Measurements from ENCODE around the gene RER1.

The RER1 gene

GRCh38 chr1:2353551-2354438, 37.8 kb upstream of the RER1 start:
- no peak for DNase-seq (ENCODE audit: low read depth)

DNA sequence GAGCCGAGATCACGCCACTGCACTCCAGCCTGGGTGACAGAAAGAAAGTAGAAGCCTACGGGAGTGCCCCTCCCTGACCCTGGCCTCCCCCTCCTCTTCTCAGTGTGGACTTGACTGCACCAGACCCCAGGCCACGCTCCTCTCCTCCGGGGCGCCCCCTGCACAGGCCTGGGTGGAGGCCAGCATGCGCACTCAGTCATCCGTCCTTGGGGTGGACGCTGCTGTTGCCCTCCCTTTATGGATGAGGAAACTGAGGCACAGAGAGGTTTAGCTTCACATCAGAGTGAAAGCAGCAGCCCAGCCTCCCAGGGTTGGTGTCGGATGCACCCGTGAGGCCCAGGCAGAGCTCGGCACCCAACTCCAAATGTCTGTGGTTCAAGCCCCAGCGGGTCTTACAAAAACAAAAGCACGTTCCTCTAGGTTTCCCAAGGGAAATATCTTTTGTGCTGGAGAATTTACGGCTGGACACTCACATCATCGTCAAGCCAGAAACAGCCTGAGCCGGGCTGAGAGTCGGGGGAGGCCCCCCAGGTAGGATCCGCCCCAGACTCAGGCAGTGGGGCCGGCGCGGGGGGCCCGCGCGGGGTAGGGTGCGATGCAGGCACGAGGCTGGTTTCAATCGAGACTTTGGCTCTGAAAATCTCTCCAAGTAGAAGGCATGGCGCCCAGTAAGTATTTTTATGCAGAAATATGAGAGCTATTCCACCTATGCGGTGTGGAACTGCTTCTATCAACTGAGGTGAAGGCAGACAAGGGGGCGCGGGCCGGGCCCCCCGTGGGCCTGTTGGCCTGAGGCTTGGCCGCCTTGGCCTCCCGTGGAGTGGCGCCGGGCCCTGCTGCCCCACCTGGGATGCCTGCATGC, 36.9 kb upstream of the RER1 start:
- DNase-seq (ENCODE audit: low read depth): no peak

DNA sequence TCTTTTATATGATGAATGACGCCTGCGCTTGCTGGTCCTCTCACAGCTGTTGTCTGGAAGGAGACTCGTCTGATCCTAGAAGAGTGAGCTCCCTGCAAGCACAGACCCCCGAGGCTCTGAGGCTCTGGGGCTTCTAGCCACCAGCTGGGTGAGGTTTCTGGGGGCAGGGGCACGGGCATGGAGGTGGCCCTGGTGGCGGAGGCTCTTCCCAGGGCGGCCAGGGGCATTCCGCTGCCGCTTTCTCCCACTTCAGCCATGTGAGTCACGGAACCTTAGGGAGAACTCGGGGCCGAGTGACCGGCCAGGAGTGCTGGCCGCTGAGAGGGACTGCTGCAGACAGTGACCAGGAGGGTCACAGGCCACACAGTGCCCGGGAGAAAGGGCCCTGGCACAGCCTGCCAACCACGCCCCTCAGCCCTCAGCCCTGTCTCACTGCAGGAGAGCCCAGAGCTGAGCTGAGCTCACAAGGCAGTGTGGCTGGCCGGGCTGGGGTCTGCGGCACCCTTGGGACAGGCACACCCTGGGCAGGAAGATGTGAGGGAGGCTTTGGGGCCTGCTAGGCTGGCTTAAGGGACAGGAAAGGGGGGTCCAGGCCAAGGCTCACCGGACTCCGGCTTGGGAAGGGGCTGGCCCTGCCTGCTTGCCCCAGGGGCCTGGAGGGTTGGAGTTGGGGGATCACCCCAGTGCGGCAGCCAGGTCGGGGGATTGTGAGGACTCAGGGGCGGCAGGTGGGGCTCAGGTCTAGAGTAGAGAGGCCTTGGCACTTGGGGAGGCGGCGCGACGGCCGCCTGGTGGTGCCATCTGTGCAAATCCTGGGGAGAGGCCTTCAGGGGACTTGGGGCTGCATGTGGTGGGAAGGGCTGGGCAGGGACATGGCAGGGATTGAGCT, 36.0 kb upstream of the RER1 start:
- DNase-seq (ENCODE audit: low read depth): no peak

- no peak for DNase-seq (ENCODE audit: low read depth)
Measured at GRCh38 chr1:2356401-2356800, 35.2 kb upstream of the RER1 start.

- DNase-seq (ENCODE audit: low read depth): no peak
Measured at GRCh38 chr1:2356911-2357845, 34.5 kb upstream of the RER1 start.

DNA sequence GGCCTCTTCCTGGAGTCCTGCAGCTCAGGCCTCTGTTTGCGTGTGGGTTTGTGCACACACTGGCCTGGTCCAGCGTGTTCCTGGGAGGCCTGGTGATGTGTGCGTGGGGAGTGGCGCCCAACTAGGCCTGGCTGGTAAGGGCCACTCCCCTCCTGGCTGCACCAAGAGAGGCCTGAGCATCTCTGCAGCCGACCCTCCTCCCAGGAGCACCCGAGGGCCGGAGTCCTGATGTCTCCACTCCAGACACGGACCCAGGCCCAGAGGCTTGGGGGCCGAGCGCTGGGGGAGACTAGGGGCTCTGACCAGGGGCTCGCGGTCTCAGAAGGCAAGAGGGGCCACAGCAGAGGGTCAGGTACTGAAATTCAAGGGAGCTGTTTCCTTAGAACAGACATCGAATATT, 33.6 kb upstream of the RER1 start:
- no peak for DNase-seq (ENCODE audit: low read depth)

DNA sequence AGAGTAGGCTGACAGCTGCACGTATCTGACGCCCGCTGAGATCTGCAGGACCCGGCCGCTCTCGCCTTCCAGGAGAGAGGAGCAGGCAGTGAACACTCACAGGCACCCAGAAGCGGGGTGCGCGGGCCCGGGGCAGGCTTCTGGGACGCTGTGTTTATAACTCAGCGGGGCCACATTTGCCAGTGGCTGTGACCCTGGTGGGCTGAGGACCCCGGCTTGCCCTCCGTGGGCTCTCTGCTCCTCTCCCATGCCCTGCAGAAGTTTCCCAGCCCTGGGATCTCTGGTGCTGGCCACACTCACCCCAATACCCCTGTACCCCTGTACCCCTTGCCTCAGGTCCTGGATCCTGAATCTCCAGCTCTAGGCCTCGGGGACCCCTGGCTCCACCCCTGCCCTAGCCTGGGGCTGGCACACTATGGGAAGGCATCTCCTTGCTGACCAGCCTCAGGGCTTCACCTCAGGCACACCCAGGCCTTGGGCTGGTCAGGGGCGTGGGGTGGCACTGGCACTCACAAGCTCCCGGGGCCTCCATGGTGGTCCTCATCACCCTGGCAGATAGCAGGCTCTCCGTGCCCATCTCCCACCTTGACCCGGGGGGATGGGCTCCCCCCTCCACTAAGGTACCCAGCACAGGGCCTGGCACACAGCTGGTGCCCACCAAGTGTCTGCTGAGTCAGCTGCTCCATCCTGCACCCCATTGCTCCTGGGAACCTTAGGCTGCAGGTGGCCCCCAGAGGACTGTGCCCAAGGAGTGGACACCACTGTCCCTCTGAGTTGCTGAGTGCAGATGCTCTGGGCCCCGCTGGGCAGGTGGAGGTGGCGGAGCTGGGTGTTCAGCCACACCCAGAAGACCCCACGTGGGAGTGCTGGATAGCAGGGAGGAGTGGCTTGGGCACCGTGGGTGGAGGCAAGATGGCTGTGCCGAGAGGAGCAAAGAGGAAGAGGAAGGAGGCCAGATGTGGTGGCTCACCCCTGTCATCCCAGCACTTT, 32.7 kb upstream of the RER1 start:
- no peak for DNase-seq (ENCODE audit: low read depth)

- no peak for DNase-seq (ENCODE audit: low read depth)
Measured at GRCh38 chr1:2360588-2361364, 30.9 kb upstream of the RER1 start.

DNA sequence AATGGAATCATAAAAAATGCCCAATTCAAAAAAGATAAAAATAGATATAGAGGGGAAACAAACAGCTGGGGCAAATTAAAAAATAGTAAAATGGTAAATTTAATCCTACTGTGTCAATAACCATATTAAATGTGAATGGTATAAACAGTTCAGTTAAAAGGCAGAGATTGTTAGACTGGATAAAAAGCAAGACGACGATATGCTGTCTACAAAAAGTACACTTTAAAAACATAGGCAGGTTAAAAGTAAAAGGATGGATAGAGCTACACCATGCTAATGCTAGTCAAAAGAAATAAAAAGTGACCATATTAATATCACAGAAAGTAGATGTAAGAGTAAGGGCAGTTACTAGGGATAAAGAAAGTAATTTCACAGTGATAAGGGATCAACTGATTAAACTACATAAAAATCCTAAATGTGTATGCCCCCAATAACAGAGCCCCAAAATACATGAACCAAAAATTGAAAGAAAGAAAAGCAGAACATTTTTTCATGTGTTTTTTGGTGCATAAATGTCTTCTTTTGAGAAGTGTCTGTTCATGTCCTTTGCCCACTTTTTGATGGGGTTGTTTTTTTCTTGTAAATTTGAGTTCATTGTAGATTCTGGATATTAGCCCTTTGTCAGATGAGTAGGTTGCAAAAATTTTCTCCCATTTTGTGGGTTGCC, 27.7 kb upstream of the RER1 start:
- no peak for DNase-seq (ENCODE audit: low read depth)

- DNase-seq (ENCODE audit: low read depth): no peak
Measured at GRCh38 chr1:2368053-2368744, 23.4 kb upstream of the RER1 start.

GRCh38 chr1:2372551-2373490, 18.8 kb upstream of the RER1 start:
- no peak for DNase-seq (ENCODE audit: low read depth)

DNA sequence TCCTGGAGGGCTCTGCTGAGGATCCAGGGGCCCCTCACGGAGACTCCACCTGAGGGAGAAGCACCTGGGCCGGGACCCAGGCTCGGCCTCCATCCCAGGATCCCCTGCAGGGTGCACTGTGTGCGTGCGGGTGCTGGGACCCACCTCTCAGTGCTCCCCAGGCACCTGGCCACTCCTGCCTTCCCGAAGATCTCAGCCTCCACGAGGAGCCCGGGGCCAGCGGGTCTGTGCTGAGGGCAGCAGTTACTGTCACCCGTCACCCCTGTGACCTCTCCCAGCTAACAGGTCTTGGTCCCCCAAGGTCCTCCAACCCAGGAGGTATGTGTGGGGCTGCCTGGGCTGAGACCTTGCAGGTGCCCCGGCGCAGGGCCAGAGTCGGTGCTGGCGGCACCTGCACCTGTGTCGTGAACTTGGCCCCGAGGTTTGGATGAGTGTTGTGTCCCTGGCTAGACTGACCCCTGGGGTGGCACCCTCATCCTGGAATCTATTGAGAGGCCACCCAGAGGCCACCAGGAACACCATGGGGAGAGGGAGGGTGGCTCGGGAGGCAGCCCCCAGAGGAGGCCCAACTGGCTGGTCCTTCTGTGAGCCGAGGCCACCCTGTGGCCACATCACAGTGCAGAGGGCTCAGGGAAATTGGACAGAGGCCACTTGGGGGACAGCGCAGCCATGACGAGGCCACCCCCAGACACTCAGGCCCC, 17.9 kb upstream of the RER1 start:
- DNase-seq (ENCODE audit: low read depth): no peak

- no peak for DNase-seq (ENCODE audit: low read depth)
Measured at GRCh38 chr1:2374252-2375155, 17.1 kb upstream of the RER1 start.

GRCh38 chr1:2375246-2375922, 16.3 kb upstream of the RER1 start:
- no peak for DNase-seq (ENCODE audit: low read depth)

Measured in stimulated activated CD8-positive, alpha-beta memory T cell treated with anti-CD3 and anti-CD28 coated beads, Interleukin-12 subunit alpha, Interleukin-12 subunit beta, amount 100 ng/mL, for 1 hour (primary cell).